22Rv1 (cell line): Measurements from ENCODE around the gene SCUBE3.

ENCODE experiments used
- ZFX ChIP-seq: fragments of 450-650 bp; IDR thresholded peaks from 2 replicates; pipeline ENCODE4 v1.6.1; 2017; ENCODE audit warnings: antibody characterized with exemption, borderline replicate concordance
- TF ChIP-seq, protein P1 (sequence below): fragments of 450-650 bp; IDR thresholded peaks from 2 replicates; pipeline ENCODE4 v1.5.1; 2017; ENCODE audit warnings: mild to moderate bottlenecking

- TF ChIP-seq, protein P1, sequence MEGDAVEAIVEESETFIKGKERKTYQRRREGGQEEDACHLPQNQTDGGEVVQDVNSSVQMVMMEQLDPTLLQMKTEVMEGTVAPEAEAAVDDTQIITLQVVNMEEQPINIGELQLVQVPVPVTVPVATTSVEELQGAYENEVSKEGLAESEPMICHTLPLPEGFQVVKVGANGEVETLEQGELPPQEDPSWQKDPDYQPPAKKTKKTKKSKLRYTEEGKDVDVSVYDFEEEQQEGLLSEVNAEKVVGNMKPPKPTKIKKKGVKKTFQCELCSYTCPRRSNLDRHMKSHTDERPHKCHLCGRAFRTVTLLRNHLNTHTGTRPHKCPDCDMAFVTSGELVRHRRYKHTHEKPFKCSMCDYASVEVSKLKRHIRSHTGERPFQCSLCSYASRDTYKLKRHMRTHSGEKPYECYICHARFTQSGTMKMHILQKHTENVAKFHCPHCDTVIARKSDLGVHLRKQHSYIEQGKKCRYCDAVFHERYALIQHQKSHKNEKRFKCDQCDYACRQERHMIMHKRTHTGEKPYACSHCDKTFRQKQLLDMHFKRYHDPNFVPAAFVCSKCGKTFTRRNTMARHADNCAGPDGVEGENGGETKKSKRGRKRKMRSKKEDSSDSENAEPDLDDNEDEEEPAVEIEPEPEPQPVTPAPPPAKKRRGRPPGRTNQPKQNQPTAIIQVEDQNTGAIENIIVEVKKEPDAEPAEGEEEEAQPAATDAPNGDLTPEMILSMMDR: no peak
- TF ChIP-seq ZFX: no peak
Observed at GRCh38 chr6:35216412-35216732, 2.6 kb downstream of the SCUBE3 start.
